Dermis blood vessel endothelial cell (primary cell): ENCODE results near the gene RAMACL. TPM values are rescaled to one million over a fixed set of nuclear protein-coding genes. Genes with fewer than 3 reads are reported as not detected.
A peak's percentile ranks its signal among the peaks of the same experiment; 100 is the strongest.

ENCODE experiments used
- DNase-seq: peaks from one replicate; pipeline ENCODE4 v3.0.0; 2010
- total RNA-seq: library from RNA; depleted of rRNA; stranded (reverse); fragments of >200 nt; gene quantifications from 2 replicates; pipeline ENCODE4 v1.2.3, GENCODE V29; 2014

Gene RAMACL
- total RNA-seq, 1 donor from 2014 or later = 6.6 TPM

GRCh38 chr6:166617359-166617758 lies 30.9 kb upstream of the RAMACL start:
- no peak for DNase-seq

- no peak for DNase-seq
Measured at GRCh38 chr6:166616261-166617238, 30.1 kb upstream of the RAMACL start.

GRCh38 chr6:166615059-166615770 lies 28.7 kb upstream of the RAMACL start:
- peak; percentile 87 for DNase-seq

GRCh38 chr6:166614589-166614988 lies 28.1 kb upstream of the RAMACL start:
- DNase-seq = no peak

GRCh38 chr6:166614171-166614583 lies 27.7 kb upstream of the RAMACL start:
- no peak for DNase-seq

GRCh38 chr6:166613027-166613426 lies 26.5 kb upstream of the RAMACL start:
- no peak for DNase-seq

- no peak for DNase-seq
Measured at GRCh38 chr6:166612471-166612881, 26.0 kb upstream of the RAMACL start.

- DNase-seq = no peak
Measured at GRCh38 chr6:166611631-166612030, 25.2 kb upstream of the RAMACL start.

GRCh38 chr6:166610069-166610468 lies 23.6 kb upstream of the RAMACL start:
- no peak for DNase-seq

GRCh38 chr6:166608774-166609173 lies 22.3 kb upstream of the RAMACL start:
- no peak for DNase-seq

- no peak for DNase-seq
Measured at GRCh38 chr6:166605752-166606151, 19.3 kb upstream of the RAMACL start.

- DNase-seq = no peak
Measured at GRCh38 chr6:166604911-166605310, 18.4 kb upstream of the RAMACL start.

GRCh38 chr6:166604328-166604727 lies 17.9 kb upstream of the RAMACL start:
- DNase-seq = no peak

- DNase-seq = no peak
Measured at GRCh38 chr6:166603043-166603690, 16.7 kb upstream of the RAMACL start.

GRCh38 chr6:166601956-166602355 lies 15.5 kb upstream of the RAMACL start:
- no peak for DNase-seq

GRCh38 chr6:166600931-166601330 lies 14.5 kb upstream of the RAMACL start:
- no peak for DNase-seq

GRCh38 chr6:166599205-166599604 lies 12.7 kb upstream of the RAMACL start:
- peak; percentile 74 for DNase-seq

- peak; percentile 98 for DNase-seq
Measured at GRCh38 chr6:166598441-166599138, 12.1 kb upstream of the RAMACL start.

- peak; percentile 56 for DNase-seq
Measured at GRCh38 chr6:166597711-166598440, 11.4 kb upstream of the RAMACL start.

GRCh38 chr6:166596776-166597507 lies 10.5 kb upstream of the RAMACL start:
- DNase-seq = no peak

GRCh38 chr6:166595949-166596348 lies 9.5 kb upstream of the RAMACL start:
- no peak for DNase-seq
